IMR-90 (cell line): Measurements from ENCODE around the gene DCC. TPM values are rescaled to one million over a fixed set of nuclear protein-coding genes. Genes with fewer than 3 reads are reported as not detected.

ENCODE experiments used
- ATAC-seq: fragments of 200-7000 bp; cut with Tn5 transposase; 2 replicates; pipeline ENCODE4 v1.9.1; 2020; ENCODE audit warnings: low read depth, mild to moderate bottlenecking, moderate library complexity
- BruUV-seq: library from RNA; stranded (reverse); fragments of 400-500 nt; replicated peaks from 2 replicates; lab custom pipeline; 2021; lab: Mats Ljungman, UMichigan
- CTCF ChIA-PET: fragments of 300-600 bp; formaldehyde crosslinking; extraction: SDS; loops from one replicate; lab custom pipeline; 2021; ENCODE audit warnings: antibody characterized with exemption; lab: Yijun Ruan, JAX
- POLR2A ChIA-PET: fragments of 300-600 bp; sonication (Branson Sonifier 250); formaldehyde crosslinking; loops from one replicate; lab custom pipeline; 2022; ENCODE audit warnings: antibody characterized with exemption; ENCODE audit not compliant: unreplicated experiment; lab: Charles Lee
- DNase-seq: peaks from one replicate; pipeline ENCODE4 v3.0.0; 2013
- H2AFZ ChIP-seq: replicated peaks from 2 replicates; pipeline ENCODE3; 2013; ENCODE audit warnings: low read length, mild to moderate bottlenecking; ENCODE audit not compliant: poor library complexity
- H2AK5ac ChIP-seq: 2 replicates; pipeline ENCODE4 v1.6.1; 2013; ENCODE audit warnings: low read depth, low read length, inconsistent platforms
- H2AK9ac ChIP-seq: replicated peaks from 2 replicates; pipeline ENCODE3; 2013; ENCODE audit warnings: mild to moderate bottlenecking, low read depth, low read length, moderate library complexity; ENCODE audit not compliant: poor library complexity
- H2BK120ac ChIP-seq: 2 replicates; pipeline ENCODE4 v1.6.1; 2013; ENCODE audit warnings: low read depth, low read length, inconsistent platforms
- H2BK15ac ChIP-seq: 3 replicates; pipeline ENCODE4 v1.6.1; 2013; ENCODE audit warnings: low read depth, low read length, inconsistent platforms
- H2BK20ac ChIP-seq: 2 replicates; pipeline ENCODE4 v1.6.1; 2013; ENCODE audit warnings: low read depth, mild to moderate bottlenecking, inconsistent platforms, low read length, moderate library complexity
- H2BK5ac ChIP-seq: 2 replicates; pipeline ENCODE4 v1.6.1; 2013; ENCODE audit warnings: mild to moderate bottlenecking, low read depth, low read length, inconsistent platforms; ENCODE audit not compliant: poor library complexity, severe bottlenecking
- H3K14ac ChIP-seq: replicated peaks from 2 replicates; pipeline ENCODE4 v1.6.1; 2013; ENCODE audit warnings: low read depth, low read length, inconsistent platforms
- H3K18ac ChIP-seq: 2 replicates; pipeline ENCODE4 v1.6.1; 2013; ENCODE audit warnings: low read depth, low read length, control low read depth
- H3K23ac ChIP-seq: 2 replicates; pipeline ENCODE4 v1.6.1; 2013; ENCODE audit warnings: low read depth, low read length, inconsistent platforms
- H3K27ac ChIP-seq: 2 replicates; pipeline ENCODE4 v1.5.1; 2013; ENCODE audit warnings: mild to moderate bottlenecking, control low read depth, low read length; ENCODE audit not compliant: insufficient read depth
- H3K27me3 ChIP-seq: 2 replicates; pipeline ENCODE4 v1.6.1; 2013; ENCODE audit warnings: low read length; ENCODE audit not compliant: control insufficient read depth, insufficient read depth
- H3K36me3 ChIP-seq: 2 replicates; pipeline ENCODE4 v1.6.1; 2013; ENCODE audit warnings: low read length, mixed read lengths; ENCODE audit not compliant: control insufficient read depth, insufficient read depth
- H3K4ac ChIP-seq: 2 replicates; pipeline ENCODE4 v1.6.1; 2013; ENCODE audit warnings: low read depth, low read length, inconsistent platforms
- H3K4me1 ChIP-seq: 2 replicates; pipeline ENCODE4 v1.6.1; 2013; ENCODE audit warnings: low read length, mixed read lengths; ENCODE audit not compliant: control insufficient read depth, insufficient read depth
- H3K4me2 ChIP-seq: 2 replicates; pipeline ENCODE4 v1.6.1; 2013; ENCODE audit warnings: low read depth, mild to moderate bottlenecking, control low read depth, low read length, moderate library complexity
- H3K4me3 ChIP-seq: 2 replicates; pipeline ENCODE4 v1.5.1; 2013; ENCODE audit warnings: low read depth, mild to moderate bottlenecking, control low read depth, low read length, moderate library complexity; ENCODE audit not compliant: insufficient read depth
- H3K56ac ChIP-seq: 2 replicates; pipeline ENCODE4 v1.6.1; 2013; ENCODE audit warnings: low read length, inconsistent platforms; ENCODE audit not compliant: insufficient read depth; ENCODE audit errors: extremely low read depth
- H3K79me1 ChIP-seq, 2 experiments: 2 replicates each; pipeline ENCODE4 v1.6.1; 2013; ENCODE audit warnings: low read length in 2 of 2, inconsistent platforms in 1 of 2, low read depth in 1 of 2
- H3K9ac ChIP-seq: 2 replicates; pipeline ENCODE4 v1.6.1; 2013; ENCODE audit warnings: low read depth, low read length, control low read depth
- H3K9me1 ChIP-seq: 2 replicates; pipeline ENCODE4 v1.6.1; 2013; ENCODE audit warnings: low read length, inconsistent platforms; ENCODE audit not compliant: insufficient read depth
- H3K9me3 ChIP-seq: 2 replicates; pipeline ENCODE4 v1.6.1; 2013; ENCODE audit warnings: low read length; ENCODE audit not compliant: control insufficient read depth, insufficient read depth
- H4K20me1 ChIP-seq: 2 replicates; pipeline ENCODE4 v1.6.1; 2013; ENCODE audit warnings: low read length, inconsistent platforms; ENCODE audit not compliant: insufficient read depth
- H4K5ac ChIP-seq: 2 replicates; pipeline ENCODE4 v1.6.1; 2013; ENCODE audit warnings: mild to moderate bottlenecking, low read depth, low read length, control low read depth
- H4K8ac ChIP-seq, 2 experiments: 2 replicates each; pipeline ENCODE4 v1.6.1; 2013; ENCODE audit warnings: low read depth in 2 of 2, low read length in 2 of 2, control low read depth in 1 of 2, inconsistent platforms in 1 of 2
- H4K91ac ChIP-seq: 2 replicates; pipeline ENCODE4 v1.6.1; 2013; ENCODE audit warnings: low read depth, low read length, inconsistent platforms; ENCODE audit not compliant: insufficient read depth
- BHLHE40 ChIP-seq: fragments of 150-350 bp; IDR thresholded peaks from 2 replicates; pipeline ENCODE4 v1.6.1; 2016; ENCODE audit warnings: mild to moderate bottlenecking, low read depth, low read length
- CHD1 ChIP-seq: IDR thresholded peaks from 2 replicates; pipeline ENCODE4 v1.6.1; 2012; ENCODE audit warnings: low read depth, low read length, improper control_type of control experiment
- MAZ ChIP-seq: IDR thresholded peaks from 2 replicates; pipeline ENCODE4 v1.6.1; 2012; ENCODE audit warnings: low read depth, mild to moderate bottlenecking, low read length, improper control_type of control experiment, moderate library complexity, borderline replicate concordance
- NFE2L2 ChIP-seq: fragments of 150-350 bp; IDR thresholded peaks from 2 replicates; pipeline ENCODE4 v1.6.1; 2016; ENCODE audit warnings: low read depth, mild to moderate bottlenecking, low read length
- POLR2A ChIP-seq: IDR thresholded peaks from 2 replicates; pipeline ENCODE4 v1.6.1; 2012; ENCODE audit warnings: mild to moderate bottlenecking, low read depth, low read length
- RCOR1 ChIP-seq: IDR thresholded peaks from 2 replicates; pipeline ENCODE4 v1.6.1; 2012; ENCODE audit warnings: mild to moderate bottlenecking, low read length, improper control_type of control experiment; ENCODE audit not compliant: insufficient replicate concordance
- RFX5 ChIP-seq: IDR thresholded peaks from 2 replicates; pipeline ENCODE4 v1.8.0; 2012; ENCODE audit warnings: low read depth, mild to moderate bottlenecking, low read length, moderate library complexity
- WGBS, 2 experiments: methylation state at CpG; one replicate each; pipeline versions ENCODE4 v1.1.5 to v1.1.7; 2013; ENCODE audit warnings: missing lambda C conversion rate in 2 of 2; ENCODE audit not compliant: insufficient read length in 1 of 2; ENCODE audit errors: extremely low coverage in 2 of 2; 5-methylcytosine and 5-hydroxymethylcytosine counted together
- dilution Hi-C: fragments of 300-500 bp; cut with HindIII; formaldehyde crosslinking; loops from one replicate; pipeline ENCODE4 v1.14.3; 2018; ENCODE audit warnings: low sequenced_read_pairs; ENCODE audit not compliant: unreplicated experiment
- in situ Hi-C: fragments of 300-500 bp; cut with MboI; formaldehyde crosslinking; loops from 3 replicates; pipeline ENCODE4 v1.14.3; 2019; ENCODE audit warnings: low sequenced_read_pairs, inconsistent platforms, mixed read lengths
- intact Hi-C: fragments of 100-400 bp; cut with micrococcal nuclease; formaldehyde crosslinking; loops from 2 replicates; pipeline ENCODE4 v1.10.0; 2022
- polyA plus RNA-seq, 3 experiments: library from polyadenylated mRNA; depleted of rRNA; stranded (reverse); fragments of >200 nt; gene quantifications; 2 replicates each; pipeline ENCODE4 v1.2.3, GENCODE V29; 2012; ENCODE audit warnings: low replicate concordance in 1 of 3
- total RNA-seq: library from RNA; depleted of rRNA; stranded (reverse); fragments of >200 nt; gene quantifications from 2 replicates; pipeline ENCODE4 v1.2.3, GENCODE V29; 2012
- TF ChIP-seq, protein P1 (sequence below): conservative IDR thresholded peaks from 2 replicates; pipeline ENCODE4 v1.5.1; 2012; ENCODE audit warnings: mild to moderate bottlenecking, low read depth, low read length, improper control_type of control experiment

DCC gene
- total and polyA plus RNA-seq, 2 of the 4 experiments (the other 2 are of a cell fraction) = 0.31 to 0.54 TPM

GRCh38 chr18:52370841-52371240, 30.8 kb downstream of the DCC start:
- Histone ChIP-seq H4K91ac (no peak overlapping the region), H2BK20ac (no peak overlapping the region), H3K18ac (no peak overlapping the region), H2BK120ac (no peak overlapping the region), H3K9ac (no peak overlapping the region), H4K8ac (no peak overlapping the region), H3K79me1 (no peaks in the 10 kb centered on the region), H2BK15ac (no peak overlapping the region), H2AFZ (no peak overlapping the region), H3K27ac (no peak overlapping the region), H2BK5ac (no peak overlapping the region), H3K14ac (no peak overlapping the region), H2AK5ac (no peak overlapping the region), H2AK9ac (no peak overlapping the region), H3K9me1 (no peaks in the 10 kb centered on the region), H3K36me3 (no peaks in the 10 kb centered on the region), H3K27me3 (no peaks in the 10 kb centered on the region), H3K4ac (no peak overlapping the region), H3K23ac (no peak overlapping the region), H3K9me3 (peaks cover 7% of the 10 kb centered on the region), H4K20me1 (no peaks in the 10 kb centered on the region), H3K4me1 (no peaks in the 10 kb centered on the region), H3K56ac (no peak overlapping the region), H3K4me2 (no peak overlapping the region), H3K4me3 (no peak overlapping the region), H4K5ac (no peak overlapping the region)
- no peak for DNase-seq
- ATAC-seq = no peak
- TF ChIP-seq RCOR1 (no peak), MAZ (no peak), POLR2A (no peak), CHD1 (no peak), RFX5 (no peak), BHLHE40 (no peak), NFE2L2 (no peak)
- TF ChIP-seq, protein P1, sequence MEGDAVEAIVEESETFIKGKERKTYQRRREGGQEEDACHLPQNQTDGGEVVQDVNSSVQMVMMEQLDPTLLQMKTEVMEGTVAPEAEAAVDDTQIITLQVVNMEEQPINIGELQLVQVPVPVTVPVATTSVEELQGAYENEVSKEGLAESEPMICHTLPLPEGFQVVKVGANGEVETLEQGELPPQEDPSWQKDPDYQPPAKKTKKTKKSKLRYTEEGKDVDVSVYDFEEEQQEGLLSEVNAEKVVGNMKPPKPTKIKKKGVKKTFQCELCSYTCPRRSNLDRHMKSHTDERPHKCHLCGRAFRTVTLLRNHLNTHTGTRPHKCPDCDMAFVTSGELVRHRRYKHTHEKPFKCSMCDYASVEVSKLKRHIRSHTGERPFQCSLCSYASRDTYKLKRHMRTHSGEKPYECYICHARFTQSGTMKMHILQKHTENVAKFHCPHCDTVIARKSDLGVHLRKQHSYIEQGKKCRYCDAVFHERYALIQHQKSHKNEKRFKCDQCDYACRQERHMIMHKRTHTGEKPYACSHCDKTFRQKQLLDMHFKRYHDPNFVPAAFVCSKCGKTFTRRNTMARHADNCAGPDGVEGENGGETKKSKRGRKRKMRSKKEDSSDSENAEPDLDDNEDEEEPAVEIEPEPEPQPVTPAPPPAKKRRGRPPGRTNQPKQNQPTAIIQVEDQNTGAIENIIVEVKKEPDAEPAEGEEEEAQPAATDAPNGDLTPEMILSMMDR = no peak
- ChIA-PET CTCF (no interaction called here), POLR2A (no interaction called here)
- dilution Hi-C loops (no loop called here), in situ Hi-C loops (no loop called here), intact Hi-C loops (no loop called here)
- WGBS, 2 experiments = no CpG with 5 or more reads among the region's 2 CpGs
- BruUV-seq = no TSS peak
